GM19240 (cell line): ENCODE data around the gene POLA2.
"Not testable (repeated sequence)": the region's sequence is repeated elsewhere in the genome, so short reads cannot be mapped to it uniquely, and the experiment has no call there.

Source experiments
- DNase-seq: peaks from one replicate; pipeline ENCODE4 v3.0.0; 2011; ENCODE audit warnings: low spot score; ENCODE audit not compliant: insufficient read length

POLA2 gene, protein sequence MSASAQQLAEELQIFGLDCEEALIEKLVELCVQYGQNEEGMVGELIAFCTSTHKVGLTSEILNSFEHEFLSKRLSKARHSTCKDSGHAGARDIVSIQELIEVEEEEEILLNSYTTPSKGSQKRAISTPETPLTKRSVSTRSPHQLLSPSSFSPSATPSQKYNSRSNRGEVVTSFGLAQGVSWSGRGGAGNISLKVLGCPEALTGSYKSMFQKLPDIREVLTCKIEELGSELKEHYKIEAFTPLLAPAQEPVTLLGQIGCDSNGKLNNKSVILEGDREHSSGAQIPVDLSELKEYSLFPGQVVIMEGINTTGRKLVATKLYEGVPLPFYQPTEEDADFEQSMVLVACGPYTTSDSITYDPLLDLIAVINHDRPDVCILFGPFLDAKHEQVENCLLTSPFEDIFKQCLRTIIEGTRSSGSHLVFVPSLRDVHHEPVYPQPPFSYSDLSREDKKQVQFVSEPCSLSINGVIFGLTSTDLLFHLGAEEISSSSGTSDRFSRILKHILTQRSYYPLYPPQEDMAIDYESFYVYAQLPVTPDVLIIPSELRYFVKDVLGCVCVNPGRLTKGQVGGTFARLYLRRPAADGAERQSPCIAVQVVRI

DNA sequence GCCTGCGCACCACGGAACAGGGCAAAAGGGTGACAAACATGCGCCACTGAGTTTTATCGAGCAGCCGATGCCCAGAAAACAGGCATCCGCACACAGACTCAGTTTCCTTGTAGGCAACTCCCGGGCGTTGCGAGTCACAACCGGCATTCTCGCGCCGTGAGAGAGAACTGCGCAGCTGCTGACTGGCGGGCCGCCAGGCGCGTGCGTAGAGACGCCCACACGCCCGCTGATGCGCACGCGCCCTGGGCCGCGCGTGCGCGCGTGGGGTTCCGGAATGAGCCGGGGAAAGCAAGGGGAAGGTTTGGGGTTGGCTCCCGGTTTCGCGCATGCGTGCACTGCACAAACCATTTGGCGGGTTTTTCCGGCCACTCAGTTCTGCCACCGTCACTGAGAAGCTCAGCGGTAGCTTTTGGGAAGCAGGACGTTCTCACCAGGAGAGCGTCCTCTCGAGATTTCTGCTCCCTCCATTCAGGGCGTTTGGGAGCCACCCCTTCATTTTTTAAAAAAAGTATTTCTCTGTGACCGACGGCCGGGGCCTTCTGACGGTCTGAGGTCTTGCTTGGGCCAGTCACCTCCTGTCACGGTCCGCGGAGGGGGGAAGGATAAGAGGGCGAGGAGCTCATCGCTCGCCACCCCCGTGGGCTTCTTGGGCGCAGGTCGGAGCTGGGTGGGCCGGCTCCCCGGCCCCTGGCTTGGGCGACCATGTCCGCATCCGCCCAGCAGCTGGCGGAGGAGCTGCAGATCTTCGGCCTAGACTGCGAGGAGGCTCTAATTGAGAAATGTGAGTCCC is at the start of gene POLA2:
POLA2 (plus strand) TSS at position 372 of the 790 bp plus-strand sequence; CDS start at position 703, 331 bp downstream.
- peak; percentile 86 for DNase-seq

GRCh38 chr11:65212226-65212801 is 49.4 kb upstream of the POLA2 start:
- no peak for DNase-seq

- no peak for DNase-seq
Measured at GRCh38 chr11:65213322-65214211, 48.2 kb upstream of the POLA2 start.

DNA sequence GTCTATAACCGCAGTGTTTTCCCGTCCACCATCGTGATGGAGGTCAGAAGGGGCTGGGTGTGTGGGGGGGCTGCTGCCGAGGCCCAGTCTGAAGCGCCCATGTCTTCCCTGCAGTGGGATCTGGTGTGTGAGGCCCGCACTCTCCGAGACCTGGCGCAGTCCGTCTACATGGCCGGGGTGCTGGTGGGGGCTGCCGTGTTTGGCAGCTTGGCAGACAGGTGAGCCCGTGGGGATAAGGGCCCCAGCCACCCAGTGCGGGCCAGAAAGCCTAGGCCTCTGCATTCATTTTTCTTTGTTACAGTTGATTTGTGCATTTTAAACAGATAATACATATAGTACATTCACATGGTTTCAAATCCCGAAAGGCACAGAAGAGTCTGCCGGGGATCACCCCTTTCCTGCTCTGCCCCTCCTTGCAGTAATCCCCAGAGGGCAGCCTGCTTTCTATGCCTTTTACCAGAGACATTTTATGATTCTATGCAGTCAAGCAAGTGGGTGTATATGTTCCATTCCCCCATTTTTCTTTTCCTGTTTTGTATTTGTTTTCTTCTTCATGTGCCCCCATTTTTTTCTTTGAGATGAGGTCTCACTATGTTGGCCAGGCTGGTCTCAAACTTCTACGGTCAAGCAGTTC is 47.4 kb upstream of the POLA2 start:
- no peak for DNase-seq

DNA sequence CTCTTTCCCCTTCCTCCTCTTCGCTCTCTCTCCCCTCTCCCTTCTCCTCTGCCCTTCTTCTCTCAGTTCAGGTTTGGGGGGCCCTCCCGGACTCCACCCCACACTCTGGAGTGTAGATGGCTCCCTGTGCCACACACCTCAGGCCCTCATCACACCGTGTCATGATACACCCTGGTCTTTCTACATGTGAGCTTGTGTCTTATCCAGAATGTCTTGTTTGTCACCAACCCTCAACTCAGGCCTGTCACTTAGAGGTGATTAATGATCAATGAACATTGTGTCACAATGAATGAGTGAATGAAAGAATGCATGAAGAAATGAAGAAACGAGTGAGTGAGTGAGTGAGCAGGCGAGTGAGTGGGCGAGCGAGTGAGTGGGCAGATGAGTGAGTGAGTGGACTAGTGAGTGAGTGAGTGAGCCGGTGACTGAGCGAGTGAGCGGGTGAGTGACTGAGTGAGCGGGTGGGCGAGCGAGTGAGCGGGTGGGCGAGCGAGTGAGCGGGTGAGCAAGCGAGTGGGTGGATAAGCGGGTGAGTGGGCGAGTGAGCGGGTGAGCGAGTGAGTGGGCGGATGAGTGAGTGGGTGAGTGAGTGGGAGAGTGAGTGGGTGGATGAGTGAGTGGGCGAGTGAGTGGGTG is 46.2 kb upstream of the POLA2 start:
- no peak for DNase-seq

DNA sequence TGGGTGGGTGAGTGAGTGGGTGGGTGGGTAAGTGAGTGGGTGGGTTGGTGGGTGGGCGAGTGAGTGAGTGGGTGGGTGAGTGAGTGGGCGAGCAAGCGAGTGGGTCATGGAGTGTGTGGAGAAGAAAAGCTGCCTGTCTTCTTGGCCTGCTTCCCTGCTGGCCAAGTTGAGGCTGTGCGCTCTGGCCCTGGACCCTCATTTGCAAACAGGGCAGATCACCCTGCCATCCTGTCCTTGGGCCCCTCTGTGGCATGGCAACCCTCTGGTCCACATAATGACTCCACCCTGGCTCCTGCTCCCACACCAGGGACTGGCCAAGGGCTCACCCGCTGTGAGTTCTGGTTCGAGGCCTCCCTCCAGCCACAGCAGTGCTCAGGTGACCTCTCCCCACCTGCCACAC is 44.9 kb upstream of the POLA2 start:
- no peak for DNase-seq

GRCh38 chr11:65217441-65218423 is 44.0 kb upstream of the POLA2 start:
- DNase-seq: no peak

- DNase-seq: no peak
Measured at GRCh38 chr11:65218446-65218845, 43.3 kb upstream of the POLA2 start.

DNA sequence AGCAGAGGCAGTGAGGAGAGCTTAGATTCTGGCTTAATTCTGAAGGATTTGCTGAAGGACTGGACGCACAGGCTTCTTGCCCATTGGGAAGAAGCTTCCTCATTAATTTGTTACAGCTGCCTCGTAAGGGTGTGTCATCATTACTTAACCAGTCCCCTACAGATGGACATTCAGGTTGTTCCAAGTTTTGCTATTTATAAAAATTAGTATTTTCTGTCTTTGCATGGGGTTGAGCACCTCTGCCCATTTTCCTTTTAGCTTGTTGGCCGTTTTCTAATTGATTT is 41.9 kb upstream of the POLA2 start:
- DNase-seq: no peak

DNA sequence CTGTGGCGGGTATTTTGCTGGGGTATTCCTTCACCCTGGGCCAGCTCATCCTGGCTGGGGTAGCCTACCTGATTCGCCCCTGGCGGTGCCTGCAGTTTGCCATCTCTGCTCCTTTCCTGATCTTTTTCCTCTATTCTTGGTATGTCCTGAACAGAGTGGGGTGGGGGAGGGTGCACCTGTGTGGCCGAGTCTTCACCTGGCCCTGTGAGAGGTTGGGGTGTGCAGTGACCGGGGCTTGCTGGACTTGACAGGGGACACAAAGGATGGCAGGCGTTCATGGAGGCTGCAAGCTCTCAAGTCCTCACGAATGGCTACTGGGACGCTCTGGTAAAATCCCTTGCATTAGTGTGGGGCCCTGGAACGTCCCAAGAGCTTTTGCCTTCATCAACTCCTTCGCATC is 40.7 kb upstream of the POLA2 start:
- DNase-seq: no peak

DNA sequence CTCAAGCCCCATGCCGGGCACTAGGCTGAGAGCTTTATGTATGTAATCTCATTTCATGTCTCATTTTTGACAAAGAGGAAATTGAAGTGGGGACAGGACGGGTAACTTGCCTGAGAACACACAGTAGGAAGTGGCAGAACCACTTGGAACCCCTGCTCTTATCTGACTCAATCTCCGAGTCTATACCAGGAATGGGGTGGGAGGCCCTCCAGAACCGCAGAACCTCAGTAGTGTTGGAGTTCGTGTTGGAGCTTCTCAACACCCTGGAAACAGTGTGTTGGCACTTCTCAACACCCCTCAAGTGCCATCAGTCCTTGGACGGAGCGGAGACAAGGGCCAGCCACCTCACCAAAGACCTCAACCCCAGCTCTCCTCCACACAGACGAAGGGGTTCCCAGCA is 38.8 kb upstream of the POLA2 start:
- no peak for DNase-seq

- no peak for DNase-seq
Measured at GRCh38 chr11:65224930-65225278, 36.9 kb upstream of the POLA2 start.

DNA sequence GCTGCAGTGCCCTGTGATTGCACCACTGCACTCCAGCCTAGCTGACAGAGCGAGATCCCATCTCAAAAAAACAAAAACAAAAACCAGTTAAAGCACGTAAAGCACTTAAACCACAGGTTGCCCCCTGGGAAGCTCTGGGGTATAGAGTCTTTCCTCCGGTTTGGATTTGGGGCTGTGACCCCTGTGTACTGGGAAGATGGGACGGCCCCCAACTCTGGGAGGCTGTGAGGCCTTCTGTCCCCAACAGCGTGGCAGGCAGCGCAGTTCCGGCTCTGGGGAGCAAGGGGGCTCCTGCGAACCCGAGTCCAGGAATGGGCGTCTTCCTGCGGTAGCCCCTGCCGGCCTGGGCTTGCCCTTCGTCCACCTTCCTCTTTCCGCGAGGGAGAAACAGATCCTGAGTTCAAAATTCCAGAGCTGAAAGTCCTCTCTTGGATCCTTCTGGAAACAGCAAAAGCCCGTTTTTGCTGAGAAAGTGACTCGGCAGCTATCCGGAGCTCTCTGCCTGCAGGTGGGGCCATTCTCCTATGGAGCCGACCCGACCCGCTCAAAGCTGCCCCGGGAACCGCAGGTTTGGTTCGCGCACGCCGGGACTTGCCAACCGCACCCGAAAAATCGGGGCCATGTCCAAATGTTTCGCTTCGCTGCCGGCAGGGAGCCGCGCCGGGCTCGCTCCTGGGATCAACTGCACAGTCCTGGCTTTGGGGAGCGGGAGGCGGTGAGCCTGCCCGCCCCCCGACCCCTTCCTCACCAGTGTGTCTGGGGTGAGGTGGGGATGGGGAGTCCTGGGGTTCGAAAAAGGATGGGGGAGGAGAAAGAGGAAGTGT is 36.3 kb upstream of the POLA2 start:
- DNase-seq: peak; percentile 57

GRCh38 chr11:65226103-65226442 is 35.7 kb upstream of the POLA2 start:
- no peak for DNase-seq

DNA sequence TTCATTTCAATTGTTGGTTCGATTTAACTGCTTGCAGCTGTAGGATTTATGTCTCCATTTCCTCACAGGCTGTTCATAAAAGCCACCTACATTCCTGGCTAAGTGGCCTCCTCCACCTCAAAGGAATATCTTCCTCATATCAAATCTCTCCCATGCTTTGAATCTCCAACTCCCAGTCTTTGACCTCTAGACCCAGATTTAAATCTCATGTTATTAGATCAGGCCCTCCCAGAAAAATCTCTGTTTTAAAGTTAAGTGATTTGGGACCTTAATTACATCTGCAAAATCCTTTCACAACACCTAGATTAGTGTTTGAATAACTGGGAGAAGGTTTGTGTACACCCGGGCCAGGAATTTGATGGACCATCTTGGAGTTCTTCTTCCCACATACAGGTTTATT is 33.9 kb upstream of the POLA2 start:
- no peak for DNase-seq

DNA sequence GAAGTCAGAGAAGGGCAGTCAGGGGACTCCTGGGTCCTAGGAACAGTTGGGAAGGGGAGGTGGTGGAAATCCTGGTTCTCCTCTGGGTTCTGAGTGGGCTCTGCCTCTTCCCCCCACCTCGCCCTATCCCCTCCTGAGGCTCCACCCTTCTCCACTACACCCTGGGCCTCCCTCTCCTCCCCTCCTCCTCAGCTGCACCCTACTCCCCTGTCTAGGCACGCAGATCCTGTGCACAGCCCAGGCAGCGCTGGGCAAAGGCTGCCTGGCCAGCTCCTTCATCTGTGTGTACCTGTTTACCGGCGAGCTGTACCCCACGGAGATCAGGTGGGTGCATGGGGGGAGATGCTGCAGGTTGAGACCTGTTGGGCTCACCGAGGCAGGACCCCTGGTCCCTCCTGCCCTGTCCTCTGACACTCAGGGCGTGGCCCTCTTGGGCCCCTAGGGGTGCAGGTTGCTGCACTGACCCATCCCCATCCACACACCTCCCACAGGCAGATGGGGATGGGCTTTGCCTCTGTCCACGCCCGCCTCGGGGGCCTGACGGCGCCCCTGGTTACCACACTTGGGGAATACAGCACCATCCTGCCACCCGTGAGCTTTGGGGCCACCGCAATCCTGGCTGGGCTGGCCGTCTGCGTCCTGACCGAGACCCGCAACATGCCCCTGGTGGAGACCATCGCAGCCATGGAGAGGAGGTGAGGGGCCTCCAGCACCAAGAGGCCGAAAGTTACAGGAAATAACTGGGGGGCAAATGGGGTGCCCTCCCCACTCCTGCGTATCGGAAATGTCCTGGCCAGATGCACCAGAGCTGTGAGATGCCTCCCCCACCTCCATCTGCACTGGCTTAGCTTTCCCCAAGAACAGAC is 25.3 kb upstream of the POLA2 start:
- DNase-seq: no peak

DNA sequence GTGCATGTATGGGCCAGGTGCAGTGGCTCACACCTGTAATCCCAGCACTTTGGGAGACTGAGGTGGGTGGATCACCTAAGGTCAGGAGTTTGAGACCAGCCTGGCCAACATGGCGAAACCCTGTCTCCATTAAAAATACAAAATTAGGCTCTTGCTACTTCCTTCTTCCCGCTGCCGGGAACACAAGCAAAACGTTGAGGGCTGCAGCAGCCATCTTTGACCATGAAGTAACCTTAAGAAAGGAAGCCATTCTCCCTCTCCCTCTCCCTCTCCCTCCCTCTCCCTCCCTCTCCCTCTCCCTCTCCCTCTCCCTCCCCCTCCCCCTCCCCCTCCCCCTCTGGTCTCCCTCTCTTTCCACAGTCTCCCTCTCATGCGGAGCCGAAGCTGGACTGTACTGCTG is 23.5 kb upstream of the POLA2 start:
- DNase-seq: not testable (repeated sequence)
